Stimulated activated naive B cell treated with anti-CD40 and anti-IgM and Interleukin-4, amounts not matched to agents 10 μg/mL and 1 μg/mL and 100 μg/mL, for 72 hours (primary cell): Measurements from ENCODE around the gene CD164.

ENCODE experiments used
- ATAC-seq, 2 donors: fragments of 150-1000 bp; cut with Tn5 transposase; replicated peaks; 2 replicates each; pipeline ENCODE4 v1.10.0; 2021; ENCODE audit warnings: moderate library complexity in 1 of 2
- DNase-seq: peaks from one replicate; pipeline ENCODE4 v3.0.0; 2021
- H3K27ac Mint-ChIP-seq: one replicate; pipeline ENCODE4 v1.8.0; 2022; ENCODE audit warnings: mild to moderate bottlenecking, mixed read lengths
- H3K27me3 Mint-ChIP-seq, 2 donors: one replicate each; pipeline ENCODE4 v1.8.0; 2022; ENCODE audit warnings: mixed read lengths in 2 of 2
- H3K36me3 Mint-ChIP-seq, 2 donors: one replicate each; pipeline ENCODE4 v1.8.0; 2022; ENCODE audit warnings: mixed read lengths in 2 of 2, mild to moderate bottlenecking in 1 of 2
- H3K4me1 Mint-ChIP-seq, 2 donors: one replicate each; pipeline ENCODE4 v1.8.0; 2022; ENCODE audit warnings: mixed read lengths in 2 of 2, mild to moderate bottlenecking in 1 of 2
- H3K4me3 Mint-ChIP-seq, 2 donors: one replicate each; pipeline ENCODE4 v1.8.0; 2022; ENCODE audit warnings: mild to moderate bottlenecking in 2 of 2, mixed read lengths in 2 of 2, moderate library complexity in 1 of 2
- H3K9me3 Mint-ChIP-seq, 2 donors: one replicate each; pipeline ENCODE4 v1.8.0; 2022; ENCODE audit warnings: mixed read lengths in 2 of 2, mild to moderate bottlenecking in 1 of 2

The CD164 gene

DNA sequence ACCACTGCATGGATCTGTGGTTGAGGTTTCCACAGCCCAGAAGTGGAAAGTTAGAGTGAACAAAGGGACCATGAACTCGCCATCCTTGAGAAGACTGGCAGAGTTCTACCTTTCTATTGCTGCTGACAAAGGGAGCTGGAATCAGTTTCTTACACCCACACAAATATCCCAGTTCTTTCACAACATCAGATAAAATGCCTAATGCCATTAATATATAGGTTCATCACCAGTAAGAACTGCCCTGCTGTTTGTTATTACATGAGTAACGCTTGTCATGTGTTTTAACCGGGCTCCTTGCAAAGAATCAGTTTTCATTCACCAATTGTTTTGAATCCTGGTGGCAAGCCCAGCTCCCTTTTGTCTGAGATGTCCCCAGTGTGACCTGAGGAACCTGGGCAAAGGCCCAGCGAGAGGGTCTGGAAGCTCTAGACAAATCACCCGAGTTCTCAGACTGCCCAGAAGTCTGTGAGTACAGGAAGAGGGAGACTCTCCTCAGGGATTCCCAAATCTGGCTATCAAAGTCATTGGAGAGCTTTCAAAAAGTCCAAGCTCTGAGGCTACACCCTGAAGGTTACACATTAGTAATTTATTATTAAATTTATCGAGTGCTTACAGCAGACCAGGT is 7.5 kb upstream of the CD164 start:
- no peak overlapping the region for H3K4me3 Mint-ChIP-seq
- ATAC-seq (no peak), DNase-seq (no peak)
- H3K27ac Mint-ChIP-seq, result no peak overlapping the region
- H3K36me3 Mint-ChIP-seq, result peaks cover 0 to 1% of the 10 kb centered on the region in 2 donors
- no peaks in the 10 kb centered on the region for H3K27me3 Mint-ChIP-seq
- H3K4me1 Mint-ChIP-seq, result peaks cover 9 to 18% of the 10 kb centered on the region in 2 donors
- H3K9me3 Mint-ChIP-seq, result peaks cover 3 to 4% of the 10 kb centered on the region in 2 donors

GRCh38 chr6:109388265-109388664 is 6.0 kb upstream of the CD164 start:
- H3K36me3 Mint-ChIP-seq, result no peaks in the 10 kb centered on the region
- H3K9me3 Mint-ChIP-seq, result no peaks in the 10 kb centered on the region
- ATAC-seq (no peak), DNase-seq (no peak)
- H3K27ac Mint-ChIP-seq, result no peak overlapping the region
- H3K27me3 Mint-ChIP-seq, result no peaks in the 10 kb centered on the region
- H3K4me3 Mint-ChIP-seq, result no peak overlapping the region
- H3K4me1 Mint-ChIP-seq, result peaks cover 18 to 26% of the 10 kb centered on the region in 2 donors

DNA sequence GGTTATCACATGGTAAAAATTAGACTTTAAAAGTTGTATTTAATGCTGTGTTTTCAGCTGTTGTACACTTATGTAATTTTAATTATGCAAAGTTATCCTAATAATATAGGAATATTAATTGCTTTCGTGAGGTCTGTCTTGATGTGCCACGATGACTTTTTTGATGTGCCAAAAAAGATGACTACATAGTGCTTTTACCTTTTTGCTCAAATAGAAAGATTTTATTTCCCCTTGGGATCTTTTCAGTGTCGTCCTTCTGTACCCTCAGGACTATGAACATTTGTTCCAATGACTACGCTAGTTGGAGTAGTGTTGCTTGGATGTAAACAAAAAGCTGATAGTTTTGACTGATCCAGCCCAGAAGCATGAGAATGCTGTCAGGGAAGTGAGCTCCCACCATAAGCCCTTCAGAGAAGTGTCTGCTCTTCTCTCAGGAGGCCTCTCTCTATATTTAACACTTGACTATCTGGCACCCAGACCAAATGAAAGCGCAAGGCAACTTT is 1.2 kb upstream of the CD164 start:
- no peak for DNase-seq
- Mint-ChIP-seq H3K36me3 (peaks cover 10 to 24% of the 10 kb centered on the region in 2 donors), H3K9me3 (no peaks in the 10 kb centered on the region), H3K27ac (peak overlapping the region; percentile 92), H3K27me3 (no peaks in the 10 kb centered on the region), H3K4me1 (peaks cover 22 to 32% of the 10 kb centered on the region in 2 donors), H3K4me3 (peak overlapping the region; percentile 95 to 97)
- ATAC-seq, result no peak

- H3K36me3 Mint-ChIP-seq, result peaks cover 17 to 31% of the 10 kb centered on the region in 2 donors
- no peaks in the 10 kb centered on the region for H3K27me3 Mint-ChIP-seq
- DNase-seq, result peak; percentile 92
- H3K27ac Mint-ChIP-seq, result peak overlapping the region; percentile 100
- no peaks in the 10 kb centered on the region for H3K9me3 Mint-ChIP-seq
- ATAC-seq, result peak; percentile 78 to 79
- peak overlapping the region; percentile 95 to 97 for H3K4me3 Mint-ChIP-seq
- peaks cover 25 to 39% of the 10 kb centered on the region in 2 donors for H3K4me1 Mint-ChIP-seq
Measured at GRCh38 chr6:109382576-109383437, 540 bp upstream of the CD164 start.

DNA sequence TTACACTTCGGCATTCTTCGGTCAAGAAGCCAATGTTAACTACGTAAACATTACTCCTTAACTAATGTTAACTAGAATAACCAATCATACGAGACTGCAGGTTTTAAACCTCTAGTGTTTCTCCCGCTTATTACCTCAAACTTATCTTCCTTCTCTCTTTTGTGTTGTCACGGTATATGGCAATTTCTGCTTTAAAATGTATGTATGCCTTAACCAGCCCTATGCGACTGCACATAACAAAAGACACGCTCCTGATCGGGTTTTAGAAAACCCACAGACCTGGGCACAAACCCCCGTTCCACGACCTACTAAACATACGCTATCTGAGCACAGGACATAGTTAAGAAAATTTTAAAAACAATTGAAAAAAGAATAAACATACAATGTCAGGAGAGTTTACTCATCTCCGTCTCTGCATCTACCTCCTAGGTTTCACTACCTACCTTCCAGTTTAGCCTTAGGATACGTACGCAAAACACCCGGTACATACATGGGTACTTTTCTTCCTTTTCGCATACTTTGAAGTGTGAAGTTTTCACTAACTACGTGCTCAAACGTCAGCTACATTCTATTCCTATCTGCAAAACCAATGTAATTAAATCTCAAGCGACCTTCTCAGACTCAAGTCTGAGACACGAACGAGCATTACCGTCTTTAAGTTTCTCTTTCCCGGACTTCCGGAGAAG is 1.1 kb downstream of the CD164 start:
- no peaks in the 10 kb centered on the region for H3K27me3 Mint-ChIP-seq
- ATAC-seq (peak in 1 of 2 donors; percentile 0), DNase-seq (no peak)
- peaks cover 29 to 44% of the 10 kb centered on the region in 2 donors for H3K4me1 Mint-ChIP-seq
- H3K4me3 Mint-ChIP-seq, result peak overlapping the region; percentile 95 to 97
- no peaks in the 10 kb centered on the region for H3K9me3 Mint-ChIP-seq
- H3K36me3 Mint-ChIP-seq, result peaks cover 21 to 37% of the 10 kb centered on the region in 2 donors
- H3K27ac Mint-ChIP-seq, result peak overlapping the region; percentile 100

- Mint-ChIP-seq H3K9me3 (no peaks in the 10 kb centered on the region), H3K36me3 (peaks cover 28 to 48% of the 10 kb centered on the region in 2 donors), H3K4me1 (peaks cover 29 to 47% of the 10 kb centered on the region in 2 donors), H3K27me3 (no peaks in the 10 kb centered on the region), H3K27ac (peak overlapping the region; percentile 6), H3K4me3 (peak overlapping the region; percentile 88 to 95)
- ATAC-seq (no peak), DNase-seq (no peak)
Measured at GRCh38 chr6:109379711-109380110, 2.6 kb downstream of the CD164 start.

GRCh38 chr6:109377717-109378116 is 4.5 kb downstream of the CD164 start:
- H3K27ac Mint-ChIP-seq, result no peak overlapping the region
- H3K4me3 Mint-ChIP-seq, result no peak overlapping the region
- ATAC-seq (no peak), DNase-seq (no peak)
- no peaks in the 10 kb centered on the region for H3K9me3 Mint-ChIP-seq
- peaks cover 45 to 65% of the 10 kb centered on the region in 2 donors for H3K36me3 Mint-ChIP-seq
- H3K27me3 Mint-ChIP-seq, result no peaks in the 10 kb centered on the region
- peaks cover 36 to 58% of the 10 kb centered on the region in 2 donors for H3K4me1 Mint-ChIP-seq

GRCh38 chr6:109374326-109374892 is 7.9 kb downstream of the CD164 start:
- Mint-ChIP-seq H3K9me3 (no peaks in the 10 kb centered on the region), H3K27ac (peak overlapping the region; percentile 2), H3K4me3 (peak overlapping the region; percentile 2 to 33), H3K36me3 (peaks cover 45 to 66% of the 10 kb centered on the region in 2 donors), H3K27me3 (no peaks in the 10 kb centered on the region), H3K4me1 (peaks cover 35 to 59% of the 10 kb centered on the region in 2 donors)
- ATAC-seq (no peak), DNase-seq (no peak)

DNA sequence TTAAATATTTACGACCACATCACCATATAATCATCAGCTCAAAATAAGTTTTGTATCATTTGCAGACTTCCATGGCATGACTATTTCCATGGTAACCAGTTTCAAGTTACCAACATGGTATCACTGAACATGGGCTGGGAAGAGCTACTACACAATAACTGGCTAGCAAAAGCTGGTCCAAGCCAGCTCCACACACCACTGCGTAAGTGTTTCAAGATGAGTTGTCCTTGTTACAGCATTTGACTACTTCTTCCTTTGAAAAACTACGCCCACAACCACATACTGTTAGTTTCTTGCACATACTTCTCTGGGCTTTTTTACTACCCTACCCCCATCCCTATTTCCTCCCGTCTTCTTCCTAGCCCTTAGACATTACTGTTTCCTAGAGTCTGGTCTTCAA is 8.5 kb downstream of the CD164 start:
- Mint-ChIP-seq H3K4me1 (peaks cover 30 to 52% of the 10 kb centered on the region in 2 donors), H3K27ac (peak overlapping the region; percentile 2), H3K27me3 (no peaks in the 10 kb centered on the region), H3K9me3 (no peaks in the 10 kb centered on the region), H3K36me3 (peaks cover 43 to 63% of the 10 kb centered on the region in 2 donors), H3K4me3 (peak overlapping the region; percentile 14 to 42)
- DNase-seq, result peak; percentile 29
- peak; percentile 97 for ATAC-seq

GRCh38 chr6:109373331-109373730 is 8.9 kb downstream of the CD164 start:
- Mint-ChIP-seq H3K9me3 (no peaks in the 10 kb centered on the region), H3K27me3 (no peaks in the 10 kb centered on the region), H3K36me3 (peaks cover 41 to 63% of the 10 kb centered on the region in 2 donors), H3K4me1 (peaks cover 28 to 49% of the 10 kb centered on the region in 2 donors), H3K4me3 (peak overlapping the region; percentile 14 to 42), H3K27ac (peak overlapping the region; percentile 2)
- DNase-seq (no peak), ATAC-seq (peak in 1 of 2 donors; percentile 46)

GRCh38 chr6:109372130-109372529 is 10.1 kb downstream of the CD164 start:
- Mint-ChIP-seq H3K27me3 (no peaks in the 10 kb centered on the region), H3K27ac (peak overlapping the region; percentile 76), H3K36me3 (peaks cover 37 to 58% of the 10 kb centered on the region in 2 donors), H3K9me3 (no peaks in the 10 kb centered on the region), H3K4me1 (peaks cover 24 to 45% of the 10 kb centered on the region in 2 donors), H3K4me3 (no peak overlapping the region)
- no peak for ATAC-seq
- DNase-seq, result no peak

DNA sequence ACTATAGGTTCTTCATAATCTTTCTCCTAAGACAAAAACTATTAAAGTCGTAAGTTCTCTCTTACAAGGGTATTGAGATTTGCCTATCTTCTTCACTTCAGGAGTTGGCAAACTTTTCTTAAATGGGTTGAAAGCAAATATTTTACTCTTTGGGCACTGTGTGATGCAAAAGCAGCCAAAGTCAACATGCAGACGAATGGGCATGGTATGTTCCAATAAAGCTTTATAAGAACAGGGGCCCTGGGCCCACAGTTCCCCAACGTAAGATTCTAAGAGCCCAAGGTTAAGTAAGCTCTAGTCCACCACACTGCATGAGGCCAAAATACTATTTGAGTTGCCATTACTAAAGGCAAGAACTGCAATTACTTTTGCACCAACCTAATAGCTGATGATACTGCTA is 11.5 kb downstream of the CD164 start:
- no peaks in the 10 kb centered on the region for H3K9me3 Mint-ChIP-seq
- H3K27ac Mint-ChIP-seq, result no peak overlapping the region
- DNase-seq, result no peak
- ATAC-seq, result no peak
- H3K4me3 Mint-ChIP-seq, result no peak overlapping the region
- no peaks in the 10 kb centered on the region for H3K27me3 Mint-ChIP-seq
- peaks cover 34 to 60% of the 10 kb centered on the region in 2 donors for H3K36me3 Mint-ChIP-seq
- peaks cover 20 to 42% of the 10 kb centered on the region in 2 donors for H3K4me1 Mint-ChIP-seq

DNA sequence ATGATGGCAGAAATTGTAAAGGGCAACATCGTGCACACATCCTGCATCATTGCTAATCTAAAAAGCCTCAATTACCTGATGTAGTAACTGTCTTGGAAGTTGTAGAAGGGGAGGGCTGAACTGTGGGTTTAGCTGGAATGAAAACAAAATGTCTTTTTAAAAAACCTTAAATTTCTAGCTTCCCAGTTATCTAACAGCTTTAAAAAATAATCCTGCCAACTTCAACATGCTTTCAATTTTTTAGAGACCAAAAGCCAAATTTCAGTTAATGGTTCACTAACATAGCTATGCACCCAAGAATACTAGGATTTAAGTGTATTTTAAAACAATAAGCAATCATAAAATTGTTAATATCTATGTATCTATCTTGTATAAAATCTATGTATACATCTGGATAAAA is 11.9 kb downstream of the CD164 start:
- Mint-ChIP-seq H3K27ac (no peak overlapping the region), H3K4me1 (peaks cover 20 to 42% of the 10 kb centered on the region in 2 donors), H3K4me3 (no peak overlapping the region), H3K27me3 (no peaks in the 10 kb centered on the region), H3K9me3 (no peaks in the 10 kb centered on the region), H3K36me3 (peaks cover 33 to 59% of the 10 kb centered on the region in 2 donors)
- DNase-seq (no peak), ATAC-seq (no peak)

GRCh38 chr6:109369728-109370127 is 12.5 kb downstream of the CD164 start:
- H3K4me3 Mint-ChIP-seq, result no peak overlapping the region
- no peaks in the 10 kb centered on the region for H3K27me3 Mint-ChIP-seq
- DNase-seq, result no peak
- peaks cover 35 to 59% of the 10 kb centered on the region in 2 donors for H3K36me3 Mint-ChIP-seq
- no peak overlapping the region for H3K27ac Mint-ChIP-seq
- no peak for ATAC-seq
- H3K4me1 Mint-ChIP-seq, result peaks cover 19 to 39% of the 10 kb centered on the region in 2 donors
- no peaks in the 10 kb centered on the region for H3K9me3 Mint-ChIP-seq
